OCI-LY1 (cell line): ENCODE measurements around the gene FASN.

Experiments
- H2AFZ ChIP-seq: fragments of 200-600 bp; sonication (generic), shearing (Covaris generic); 2 replicates; pipeline ENCODE4 v1.6.0; 2014; ENCODE audit warnings: antibody characterized with exemption, mild to moderate bottlenecking, low read length
- H3F3A ChIP-seq: fragments of 200-600 bp; sonication (generic), shearing (Covaris generic); 2 replicates; pipeline ENCODE4 v1.6.0; 2014; ENCODE audit warnings: mild to moderate bottlenecking, antibody characterized with exemption, low read length, moderate library complexity; ENCODE audit not compliant: insufficient read depth
- H3K27ac ChIP-seq: fragments of 200-600 bp; sonication (generic); 2 replicates; pipeline ENCODE4 v1.5.1; 2014; ENCODE audit warnings: low read length, mixed run types, mild to moderate bottlenecking, low read depth; ENCODE audit not compliant: poor library complexity, severe bottlenecking
- H3K27me3 ChIP-seq: fragments of 200-600 bp; sonication (generic); 2 replicates; pipeline ENCODE4 v1.6.0; 2014; ENCODE audit warnings: antibody characterized with exemption, mild to moderate bottlenecking, low read length, moderate library complexity; ENCODE audit not compliant: insufficient read depth
- H3K36me3 ChIP-seq: fragments of 200-600 bp; sonication (generic); 2 replicates; pipeline ENCODE4 v1.6.1; 2014; ENCODE audit warnings: mild to moderate bottlenecking, antibody characterized with exemption, low read length, moderate library complexity, mixed read lengths; ENCODE audit not compliant: insufficient read depth
- H3K4me1 ChIP-seq: fragments of 200-600 bp; sonication (generic); 2 replicates; pipeline ENCODE4 v1.5.1; 2014; ENCODE audit warnings: mild to moderate bottlenecking, low read length, moderate library complexity; ENCODE audit not compliant: insufficient read depth, severe bottlenecking
- H3K4me2 ChIP-seq: fragments of 200-600 bp; sonication (generic), shearing (Covaris generic); 2 replicates; pipeline ENCODE4 v1.6.1; 2014; ENCODE audit warnings: low read length
- H3K4me3 ChIP-seq: fragments of 200-600 bp; sonication (generic); 2 replicates; pipeline ENCODE4 v1.5.1; 2014; ENCODE audit warnings: low read length, low read depth, mild to moderate bottlenecking, mixed read lengths; ENCODE audit not compliant: poor library complexity, severe bottlenecking
- H3K79me2 ChIP-seq: fragments of 200-600 bp; shearing (Covaris generic); 2 replicates; pipeline ENCODE4 v1.6.1; 2016; ENCODE audit warnings: mixed run types, low read length, mixed read lengths; ENCODE audit not compliant: insufficient read depth
- H3K9ac ChIP-seq: fragments of 200-600 bp; sonication (generic), shearing (Covaris generic); 2 replicates; pipeline ENCODE4 v1.6.1; 2014; ENCODE audit warnings: mild to moderate bottlenecking, low read length, mixed read lengths
- H3K9me2 ChIP-seq: fragments of 200-600 bp; sonication (generic), shearing (Covaris generic); 2 replicates; pipeline ENCODE4 v1.6.1; 2014; ENCODE audit warnings: low read depth, mild to moderate bottlenecking, low read length, mixed read lengths
- H3K9me3 ChIP-seq: fragments of 200-600 bp; shearing (Covaris generic); 2 replicates; pipeline ENCODE4 v1.6.1; 2014; ENCODE audit warnings: low read length, mixed read lengths
- H4K20me1 ChIP-seq: fragments of 200-600 bp; sonication (generic), shearing (Covaris generic); 2 replicates; pipeline ENCODE4 v1.6.0; 2016; ENCODE audit warnings: mild to moderate bottlenecking, low read length; ENCODE audit not compliant: insufficient read depth
- EZH2 ChIP-seq: fragments of 200-600 bp; sonication (generic), shearing (Covaris generic); IDR thresholded peaks from 2 replicates; pipeline ENCODE4 v1.8.0; 2017; ENCODE audit warnings: borderline replicate concordance, mixed run types, mild to moderate bottlenecking, antibody characterized with exemption, low read length, moderate library complexity, mixed read lengths
- TF ChIP-seq, protein P1 (sequence below): fragments of 200-600 bp; sonication (generic), shearing (Covaris generic); IDR thresholded peaks from 2 replicates; pipeline ENCODE4 v1.5.1; 2017; ENCODE audit warnings: mild to moderate bottlenecking, antibody characterized with exemption, low read length, moderate library complexity, mixed read lengths

FASN gene

DNA sequence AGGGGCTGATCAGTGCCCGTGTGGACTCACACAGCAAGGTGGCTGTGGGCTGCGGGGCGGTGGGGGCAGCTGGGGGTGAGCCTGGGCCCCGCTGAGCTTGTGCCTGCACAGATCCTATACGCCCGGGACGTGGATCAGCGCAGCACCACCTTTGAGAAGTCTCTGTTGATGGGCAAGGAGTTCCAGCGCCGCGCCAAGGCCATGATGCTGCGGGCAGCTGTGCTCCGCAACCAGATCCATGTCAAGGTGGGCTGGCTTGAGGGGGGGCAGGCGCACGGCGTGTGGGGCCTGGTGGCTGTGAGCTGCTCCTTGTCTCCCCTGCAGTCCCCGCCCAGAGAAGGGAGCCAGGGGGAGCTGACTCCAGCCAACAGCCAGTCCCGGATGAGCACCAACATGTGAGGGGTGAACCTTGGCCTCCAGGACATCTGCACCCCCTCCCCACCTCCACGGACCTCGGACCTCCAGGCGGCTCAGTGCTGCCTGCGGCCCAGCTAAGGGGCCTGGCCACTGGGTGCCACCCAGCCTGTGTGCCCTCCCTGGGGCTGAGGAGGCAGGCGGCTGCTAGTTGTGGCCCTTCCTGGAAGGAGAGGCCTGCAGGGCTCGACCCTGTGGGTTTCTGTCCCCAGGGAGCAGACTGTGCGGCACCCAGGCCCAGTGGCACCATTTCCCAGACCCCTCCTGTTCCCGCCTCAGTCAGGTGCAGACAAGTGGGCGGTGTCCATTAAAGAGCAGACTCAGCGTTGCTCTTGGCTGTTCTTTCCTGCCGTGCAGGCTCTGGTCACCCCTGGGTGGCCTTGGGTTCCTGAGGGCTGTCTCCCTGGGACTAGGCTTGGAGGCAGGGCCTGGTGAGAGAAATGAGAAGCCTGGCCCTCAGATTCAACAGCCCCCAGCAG lies 41.1 kb downstream of the FASN start:
- H3F3A ChIP-seq: no peaks in the 10 kb centered on the region
- H3K9me2 ChIP-seq: no peaks in the 10 kb centered on the region
- no peak overlapping the region for H3K4me3 ChIP-seq
- H3K79me2 ChIP-seq: 0 out of 2 replicates have a peak, but pooled peaks cover 4% of the 10 kb centered on the region
- H3K27me3 ChIP-seq: no peaks in the 10 kb centered on the region
- peaks cover 17% of the 10 kb centered on the region for H3K4me1 ChIP-seq
- peaks cover 84% of the 10 kb centered on the region for H3K36me3 ChIP-seq
- H3K9me3 ChIP-seq: no peaks in the 10 kb centered on the region
- H2AFZ ChIP-seq: no peak overlapping the region
- TF ChIP-seq, protein P1, sequence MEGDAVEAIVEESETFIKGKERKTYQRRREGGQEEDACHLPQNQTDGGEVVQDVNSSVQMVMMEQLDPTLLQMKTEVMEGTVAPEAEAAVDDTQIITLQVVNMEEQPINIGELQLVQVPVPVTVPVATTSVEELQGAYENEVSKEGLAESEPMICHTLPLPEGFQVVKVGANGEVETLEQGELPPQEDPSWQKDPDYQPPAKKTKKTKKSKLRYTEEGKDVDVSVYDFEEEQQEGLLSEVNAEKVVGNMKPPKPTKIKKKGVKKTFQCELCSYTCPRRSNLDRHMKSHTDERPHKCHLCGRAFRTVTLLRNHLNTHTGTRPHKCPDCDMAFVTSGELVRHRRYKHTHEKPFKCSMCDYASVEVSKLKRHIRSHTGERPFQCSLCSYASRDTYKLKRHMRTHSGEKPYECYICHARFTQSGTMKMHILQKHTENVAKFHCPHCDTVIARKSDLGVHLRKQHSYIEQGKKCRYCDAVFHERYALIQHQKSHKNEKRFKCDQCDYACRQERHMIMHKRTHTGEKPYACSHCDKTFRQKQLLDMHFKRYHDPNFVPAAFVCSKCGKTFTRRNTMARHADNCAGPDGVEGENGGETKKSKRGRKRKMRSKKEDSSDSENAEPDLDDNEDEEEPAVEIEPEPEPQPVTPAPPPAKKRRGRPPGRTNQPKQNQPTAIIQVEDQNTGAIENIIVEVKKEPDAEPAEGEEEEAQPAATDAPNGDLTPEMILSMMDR: no peak
- TF ChIP-seq EZH2: no peak
- H3K27ac ChIP-seq: no peak overlapping the region
- H3K4me2 ChIP-seq: no peak overlapping the region
- no peak overlapping the region for H3K9ac ChIP-seq
- H4K20me1 ChIP-seq: no peaks in the 10 kb centered on the region

DNA sequence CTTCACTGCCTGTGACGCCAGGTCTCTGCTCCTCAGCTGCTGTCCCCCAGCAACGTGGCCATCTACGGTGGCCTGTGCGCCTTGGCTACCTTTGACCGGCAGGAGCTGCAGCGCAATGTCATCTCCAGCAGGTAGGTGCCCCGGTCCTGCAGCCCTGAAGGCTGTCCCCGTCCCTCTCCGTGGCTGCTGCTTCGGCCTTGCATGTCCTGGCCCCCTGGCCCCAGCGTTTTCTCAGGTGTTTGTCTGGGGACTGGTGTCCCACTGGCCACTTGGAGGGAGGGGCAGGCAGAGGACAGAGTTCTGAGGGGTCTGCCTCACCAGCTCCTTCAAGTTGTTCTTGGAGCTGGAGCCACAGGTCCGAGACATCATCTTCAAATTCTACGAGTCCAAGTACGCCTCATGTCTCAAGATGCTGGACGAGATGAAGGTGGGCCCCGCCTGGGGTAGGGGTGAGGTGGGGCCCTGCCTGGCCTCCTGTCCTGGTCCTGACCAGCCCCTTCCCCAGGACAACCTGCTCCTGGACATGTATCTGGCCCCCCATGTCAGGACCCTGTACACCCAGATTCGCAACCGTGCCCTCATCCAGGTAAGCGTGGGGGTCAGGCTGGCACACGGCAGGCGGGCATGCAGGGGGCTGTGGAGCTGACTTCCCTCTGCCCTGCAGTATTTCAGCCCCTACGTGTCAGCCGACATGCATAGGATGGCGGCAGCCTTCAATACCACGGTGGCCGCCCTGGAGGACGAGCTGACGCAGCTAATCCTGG lies 41.9 kb downstream of the FASN start:
- H3F3A ChIP-seq: no peaks in the 10 kb centered on the region
- no peak overlapping the region for H3K9ac ChIP-seq
- peaks cover 78% of the 10 kb centered on the region for H3K36me3 ChIP-seq
- H3K4me2 ChIP-seq: no peak overlapping the region
- no peak overlapping the region for H3K27ac ChIP-seq
- H3K4me1 ChIP-seq: peaks cover 17% of the 10 kb centered on the region
- H3K79me2 ChIP-seq: 0 out of 2 replicates have a peak, but pooled peaks cover 4% of the 10 kb centered on the region
- H2AFZ ChIP-seq: no peak overlapping the region
- H4K20me1 ChIP-seq: no peaks in the 10 kb centered on the region
- no peaks in the 10 kb centered on the region for H3K9me3 ChIP-seq
- TF ChIP-seq, protein P1: no peak
- no peak for TF ChIP-seq EZH2
- no peak overlapping the region for H3K4me3 ChIP-seq
- no peaks in the 10 kb centered on the region for H3K27me3 ChIP-seq
- H3K9me2 ChIP-seq: no peaks in the 10 kb centered on the region

DNA sequence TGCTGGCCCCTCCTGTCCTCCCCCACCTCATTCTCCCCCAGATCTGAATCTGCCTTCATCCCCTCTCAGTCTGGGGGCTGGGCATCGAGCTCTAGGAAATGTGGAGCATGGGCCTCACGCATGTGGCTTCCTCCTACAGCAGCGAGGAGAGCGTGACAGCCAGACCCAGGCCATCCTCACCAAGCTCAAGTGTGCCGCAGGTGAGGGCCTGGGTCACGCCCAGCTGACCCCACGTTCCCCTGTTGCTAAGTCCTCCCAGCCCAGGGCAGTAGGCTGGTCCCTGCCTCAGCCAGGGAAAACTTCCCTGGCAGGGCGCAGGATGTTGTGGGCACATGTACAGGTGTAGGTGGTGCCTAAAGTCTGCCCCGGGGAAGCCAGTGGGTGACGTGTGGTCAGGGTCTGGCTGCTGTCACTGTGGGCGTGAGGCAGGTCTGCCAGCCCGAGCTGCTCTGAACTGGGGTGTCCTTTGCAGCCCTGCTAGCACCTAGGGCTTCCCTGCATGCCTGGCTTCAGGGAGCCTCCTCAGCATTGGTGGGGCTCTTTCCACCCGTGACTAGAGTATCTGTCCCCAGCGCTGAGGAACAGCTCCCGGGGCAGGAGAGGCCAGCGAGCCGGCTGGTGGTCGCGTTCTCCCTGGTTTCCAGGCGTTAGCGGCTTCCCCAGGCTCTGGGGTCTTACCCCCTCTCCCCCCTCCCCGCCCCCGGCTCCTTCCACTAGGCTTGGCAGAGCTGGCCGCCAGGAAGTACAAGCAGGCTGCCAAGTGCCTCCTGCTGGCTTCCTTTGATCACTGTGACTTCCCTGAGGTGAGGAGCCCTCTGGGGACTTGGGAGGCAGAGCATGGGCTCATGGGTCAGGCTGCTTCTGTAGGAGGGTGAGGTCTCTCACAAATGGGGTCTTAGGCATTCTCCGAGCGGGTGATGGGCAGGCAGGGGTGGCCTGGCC lies 42.7 kb downstream of the FASN start:
- Histone ChIP-seq H3F3A (no peaks in the 10 kb centered on the region), H3K27me3 (no peaks in the 10 kb centered on the region), H2AFZ (no peak overlapping the region), H4K20me1 (no peaks in the 10 kb centered on the region), H3K4me2 (no peak overlapping the region), H3K4me1 (peaks cover 26% of the 10 kb centered on the region), H3K9me2 (no peaks in the 10 kb centered on the region), H3K79me2 (0 out of 2 replicates have a peak, but pooled peaks cover 4% of the 10 kb centered on the region), H3K36me3 (peaks cover 69% of the 10 kb centered on the region), H3K27ac (no peak overlapping the region), H3K9me3 (no peaks in the 10 kb centered on the region), H3K4me3 (no peak overlapping the region), H3K9ac (no peak overlapping the region)
- TF ChIP-seq, protein P1: no peak
- no peak for TF ChIP-seq EZH2
